Activated CD8-positive, alpha-beta memory T cell treated with anti-CD3 and anti-CD28 coated beads for 48 hours (primary cell): Measurements from ENCODE around the gene C9orf152.
A peak's percentile ranks its signal among the peaks of the same experiment; 100 is the strongest.
"Not testable (repeated sequence)": the region's sequence is repeated elsewhere in the genome, so short reads cannot be mapped to it uniquely, and the experiment has no call there.

Source experiments
- DNase-seq, 3 experiments: peaks; one replicate each; pipeline ENCODE4 v3.0.0-alpha.2; 2020; ENCODE audit warnings: low read depth in 2 of 3, low spot score in 2 of 3

The C9orf152 gene, protein sequence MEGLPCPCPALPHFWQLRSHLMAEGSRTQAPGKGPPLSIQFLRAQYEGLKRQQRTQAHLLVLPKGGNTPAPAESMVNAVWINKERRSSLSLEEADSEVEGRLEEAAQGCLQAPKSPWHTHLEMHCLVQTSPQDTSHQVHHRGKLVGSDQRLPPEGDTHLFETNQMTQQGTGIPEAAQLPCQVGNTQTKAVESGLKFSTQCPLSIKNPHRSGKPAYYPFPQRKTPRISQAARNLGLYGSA

GRCh38 chr9:110208031-110208430 lies at the start of gene C9orf152:
Gene C9orf152 (minus strand): TSS chr9:110208159. CDS start chr9:110207579, 580 bp downstream.
- no peak for DNase-seq

- no peak for DNase-seq
These were observed 49.3 kb upstream of the C9orf152 start for GRCh38 chr9:110257097-110257841.

DNA sequence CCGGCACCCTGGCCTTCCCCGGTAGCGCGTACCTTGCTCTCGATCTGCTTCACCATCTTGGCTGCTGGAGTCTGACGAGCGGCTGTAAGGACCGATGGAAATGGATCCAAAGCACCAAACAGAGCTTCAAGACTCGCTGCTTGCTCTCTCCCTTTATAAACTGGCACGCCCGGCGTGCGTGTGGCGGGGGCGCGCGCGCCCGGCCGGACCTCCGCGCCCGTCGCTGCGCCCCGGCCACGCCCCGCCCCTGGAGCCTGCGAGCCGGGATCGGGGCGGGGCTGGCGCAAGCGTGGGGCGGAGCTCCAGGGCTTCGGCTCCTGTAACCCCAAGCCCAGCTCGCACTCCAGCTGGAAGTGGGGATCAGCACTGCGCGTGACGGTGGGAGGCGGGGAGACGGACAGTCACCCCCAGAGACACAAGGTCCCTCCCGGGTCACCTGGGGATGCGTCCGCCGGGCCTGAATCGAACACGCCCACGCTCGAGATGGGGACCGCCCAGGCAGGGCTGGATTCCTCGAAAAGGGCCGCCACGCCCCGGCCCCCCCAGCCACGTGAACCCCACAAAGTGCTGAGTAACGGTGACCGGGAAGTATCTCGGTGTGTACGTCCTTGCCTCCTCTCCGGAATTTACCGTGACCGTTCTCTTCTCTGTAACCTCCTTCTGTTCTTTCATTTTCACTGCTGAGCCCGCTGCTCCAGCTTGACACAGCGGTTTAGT lies 48.6 kb upstream of the C9orf152 start, which contains the start of gene TXN:
Gene TXN, minus strand, starts transcription at position 128 of the 717 bp plus-strand sequence. Its CDS starts 72 bp downstream, at position 56.
- peak; percentile 70 to 77 (median 74) for DNase-seq

GRCh38 chr9:110255463-110256379 lies 47.8 kb upstream of the C9orf152 start:
- DNase-seq: peak in 2 of 3 experiments; percentile 35 to 39

DNA sequence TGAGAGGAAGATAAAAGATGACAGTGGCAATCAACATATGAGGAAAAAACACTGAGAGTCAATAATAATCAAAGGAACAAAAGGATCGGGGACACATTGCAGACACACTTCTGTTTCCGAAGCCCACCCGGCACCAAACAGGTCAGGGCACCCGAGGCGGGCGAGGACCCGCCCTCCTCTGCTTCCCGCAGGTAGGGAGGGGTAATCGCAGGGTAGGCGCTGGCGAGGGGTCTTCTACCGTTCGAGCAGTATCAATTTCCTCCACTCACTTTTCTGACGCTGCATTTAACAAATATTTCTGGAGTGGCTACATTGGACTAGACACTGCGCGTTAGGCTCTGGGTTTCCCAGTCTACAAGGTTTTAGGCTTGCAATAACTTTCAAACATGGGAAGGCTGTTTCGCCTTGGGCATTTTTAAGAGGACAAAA lies 47.1 kb upstream of the C9orf152 start:
- no peak for DNase-seq

DNA sequence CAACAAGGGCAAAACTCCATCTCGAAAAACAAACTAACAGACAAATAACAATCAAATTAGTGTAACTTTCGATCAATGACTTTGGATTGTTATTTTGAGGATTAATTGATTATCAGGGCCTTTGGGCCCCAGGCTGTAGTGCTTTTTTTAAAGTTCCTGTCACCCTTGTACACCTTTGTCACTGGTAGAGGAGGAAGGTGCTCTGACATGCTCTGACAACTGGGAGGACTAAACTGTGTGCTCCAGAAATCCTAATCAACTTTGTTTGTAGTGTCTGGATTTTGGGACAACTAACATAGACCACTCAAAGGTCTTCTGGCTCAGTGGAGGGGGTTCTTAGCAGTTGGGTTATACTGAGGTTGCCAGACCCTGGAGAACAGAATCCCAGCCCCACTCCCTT lies 46.5 kb upstream of the C9orf152 start:
- no peak for DNase-seq

DNA sequence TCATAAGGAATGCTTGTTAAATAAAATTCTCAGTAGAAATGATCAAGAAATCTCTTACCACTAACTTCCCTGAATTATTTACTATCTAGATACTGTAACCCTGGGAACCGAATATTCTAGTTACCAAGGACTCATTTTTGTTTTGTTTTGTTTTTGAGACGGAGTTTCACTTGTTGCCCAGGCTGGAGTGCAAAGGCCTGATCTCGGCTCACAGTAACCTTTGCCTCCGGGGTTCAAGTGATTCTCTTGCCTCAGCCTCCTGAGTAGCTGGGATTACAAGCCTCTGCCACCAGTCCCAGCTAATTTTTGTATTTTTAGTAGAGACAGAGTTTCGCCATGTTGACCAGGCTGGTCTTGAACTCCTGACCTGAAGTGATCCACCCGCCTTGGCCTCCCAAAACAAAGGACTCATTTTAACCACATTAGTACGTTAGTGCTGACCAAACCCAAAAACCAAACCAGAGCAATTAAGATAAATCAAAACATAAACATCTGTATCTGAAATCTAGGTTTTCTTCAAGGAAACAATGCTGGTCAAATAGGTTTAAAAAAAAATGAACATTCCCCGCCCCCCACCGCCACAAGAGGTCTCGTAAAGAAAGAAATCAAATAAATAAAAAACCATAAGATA lies 44.7 kb upstream of the C9orf152 start:
- DNase-seq: no peak

GRCh38 chr9:110251770-110252169 lies 43.8 kb upstream of the C9orf152 start:
- DNase-seq: not testable (repeated sequence)

- no peak for DNase-seq
These were observed 43.3 kb upstream of the C9orf152 start for GRCh38 chr9:110251212-110251611.

GRCh38 chr9:110249603-110250002 lies 41.6 kb upstream of the C9orf152 start:
- no peak for DNase-seq

GRCh38 chr9:110248361-110248760 lies 40.4 kb upstream of the C9orf152 start:
- DNase-seq: no peak

- no peak for DNase-seq
These were observed 38.3 kb upstream of the C9orf152 start for GRCh38 chr9:110246214-110246613.

DNA sequence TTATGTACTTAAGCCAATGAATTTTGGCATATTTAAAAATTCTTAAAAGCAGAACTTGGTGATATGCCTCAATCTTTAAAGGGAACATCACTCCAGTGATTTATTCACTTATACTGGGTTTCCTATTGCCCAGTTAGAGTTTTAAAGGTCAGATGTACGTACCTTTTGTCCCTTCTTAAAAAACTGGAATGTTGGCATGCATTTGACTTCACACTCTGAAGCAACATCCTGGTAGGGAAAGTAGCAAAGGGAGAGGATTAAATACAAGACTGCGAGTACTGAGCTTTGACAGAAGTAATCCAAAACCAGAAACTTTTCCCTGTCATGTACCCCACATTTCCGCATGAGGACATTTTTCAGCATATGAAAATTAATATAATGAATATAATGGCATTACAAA lies 36.7 kb upstream of the C9orf152 start:
- DNase-seq: no peak

- DNase-seq: no peak
These were observed 33.9 kb upstream of the C9orf152 start for GRCh38 chr9:110241858-110242321.

DNA sequence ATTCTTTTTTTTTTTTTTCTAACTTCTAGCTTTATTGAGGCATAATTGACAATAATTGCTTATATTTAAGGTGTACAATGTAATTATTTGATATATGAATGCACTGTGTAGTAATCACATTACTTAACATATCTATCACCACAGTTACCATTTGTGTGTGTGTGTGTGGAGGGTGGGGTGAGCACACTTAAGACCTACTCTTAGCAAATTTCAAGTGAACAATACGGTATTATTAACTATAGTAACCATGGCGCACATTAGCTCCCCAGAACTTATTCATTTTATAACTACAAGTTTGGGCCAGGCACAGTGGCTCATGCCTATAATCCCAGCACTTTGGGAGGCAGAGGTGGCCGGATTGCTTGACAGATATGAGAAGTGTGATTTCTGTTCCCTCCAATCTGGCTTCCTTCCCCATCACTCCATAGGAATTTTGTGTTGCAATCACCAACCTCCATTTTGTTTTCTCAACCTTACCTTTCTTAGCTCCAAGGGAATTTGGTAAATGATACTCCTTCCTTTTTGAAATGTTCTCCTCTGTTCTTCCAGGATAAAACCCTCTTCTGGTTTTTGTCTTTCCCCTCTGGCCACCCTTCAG lies 33.4 kb upstream of the C9orf152 start:
- no peak for DNase-seq

DNA sequence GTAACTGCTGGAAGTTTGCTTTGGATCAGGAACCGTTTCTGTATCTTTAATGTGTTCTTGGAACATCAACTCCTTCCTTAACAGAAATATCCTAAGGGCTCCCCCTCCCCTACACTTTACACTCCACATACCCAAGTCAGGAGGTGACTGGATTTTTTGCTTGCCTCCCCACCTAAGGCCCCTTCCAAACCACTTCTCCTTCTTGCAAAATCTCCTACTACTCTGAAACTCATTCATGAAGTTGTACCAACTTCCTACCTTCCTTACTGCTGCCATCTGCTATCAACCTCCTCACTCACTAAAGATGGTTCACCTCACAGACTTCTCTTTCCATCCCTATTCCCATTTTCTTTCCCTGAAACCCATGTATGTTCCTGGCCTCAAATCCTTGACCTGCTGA lies 32.2 kb upstream of the C9orf152 start:
- no peak for DNase-seq

- DNase-seq: no peak
These were observed 20.4 kb upstream of the C9orf152 start for GRCh38 chr9:110228321-110228720.

DNA sequence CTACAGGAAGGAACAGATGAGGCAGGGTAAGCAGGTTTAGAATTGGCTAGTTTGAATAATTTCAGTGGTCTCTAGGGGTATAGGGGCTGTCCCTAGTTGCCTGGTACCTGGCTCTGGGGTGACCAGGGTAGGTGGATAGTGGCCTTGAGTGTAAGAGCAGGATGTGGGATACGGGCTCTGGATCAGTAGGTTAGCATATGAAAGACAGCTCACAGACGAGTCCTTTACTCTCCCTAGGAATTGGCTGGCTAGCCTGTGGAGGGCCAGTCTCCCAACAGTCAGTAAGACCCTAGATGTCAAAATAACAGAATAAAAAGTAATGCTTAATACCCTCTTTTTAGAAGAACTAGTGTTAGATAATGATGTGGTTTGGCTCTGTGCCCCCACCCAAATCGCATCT lies 16.6 kb upstream of the C9orf152 start:
- DNase-seq: no peak

DNA sequence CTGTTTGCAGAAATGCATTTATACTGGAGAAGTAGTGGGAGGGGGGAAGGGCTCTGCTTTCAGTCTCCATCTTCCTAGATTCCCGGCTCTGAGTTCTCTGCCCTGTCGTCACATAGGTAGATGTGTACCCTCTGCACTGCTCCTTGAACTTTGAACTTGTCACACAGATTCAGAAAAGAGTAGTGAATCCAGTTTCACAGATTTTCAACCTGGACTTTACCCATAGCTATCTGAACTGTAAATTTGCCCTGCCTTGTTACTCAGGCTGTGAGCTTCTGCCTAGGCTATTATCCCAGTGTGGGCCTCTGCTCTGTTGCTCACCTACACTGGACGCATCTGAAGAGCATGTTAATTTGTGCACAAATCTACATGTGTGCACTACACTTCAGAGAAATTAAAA lies 12.8 kb upstream of the C9orf152 start:
- no peak for DNase-seq

GRCh38 chr9:110217656-110218099 lies 9.7 kb upstream of the C9orf152 start:
- DNase-seq: no peak
